ENCODE results near the gene CPNE1. TPM values are rescaled to one million over a fixed set of nuclear protein-coding genes. Genes with fewer than 3 reads are reported as not detected.
A peak's percentile ranks its signal among the peaks of the same experiment; 100 is the strongest.

CPNE1 gene
- total RNA-seq, 6 donors from 2014 or later, result 48.8 to 210 (median 177) TPM

DNA sequence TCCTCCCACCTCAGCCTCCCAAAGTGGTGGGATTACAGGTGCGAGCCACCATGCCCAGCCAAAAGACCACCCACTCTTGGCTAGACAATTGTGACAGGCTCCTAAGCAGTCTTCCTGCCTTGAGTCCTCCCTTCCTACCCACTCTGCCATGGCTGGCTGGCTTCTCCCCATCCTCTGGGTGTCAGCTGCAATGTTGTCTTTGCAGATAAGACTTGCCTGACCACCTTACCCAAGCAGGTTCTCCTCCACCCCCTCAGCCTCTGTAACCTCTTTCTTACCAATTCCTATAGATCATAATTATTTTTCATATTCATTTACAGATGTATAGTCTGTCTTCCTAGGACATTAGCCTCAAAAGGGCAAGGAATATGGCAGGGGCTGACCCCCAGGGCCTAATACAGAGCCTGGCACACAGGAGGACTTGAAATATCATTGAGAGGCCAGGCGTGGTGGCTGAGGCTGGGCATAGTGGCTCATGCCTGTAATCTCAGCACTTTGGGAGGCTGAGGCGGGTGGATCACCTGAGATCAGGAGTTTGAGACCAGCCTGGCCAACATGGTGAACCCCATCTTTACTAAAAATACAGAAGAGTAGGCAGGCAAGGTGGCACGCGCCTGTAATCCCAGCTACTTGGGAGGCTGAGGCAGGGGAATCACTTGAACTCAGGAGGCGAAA, 77.8 kb downstream of the CPNE1 start:
- DNase-seq, result no peak
- WGBS, 2 donors, result 92 to 94% methylated on average over 6 of the region's 6 CpGs

DNA sequence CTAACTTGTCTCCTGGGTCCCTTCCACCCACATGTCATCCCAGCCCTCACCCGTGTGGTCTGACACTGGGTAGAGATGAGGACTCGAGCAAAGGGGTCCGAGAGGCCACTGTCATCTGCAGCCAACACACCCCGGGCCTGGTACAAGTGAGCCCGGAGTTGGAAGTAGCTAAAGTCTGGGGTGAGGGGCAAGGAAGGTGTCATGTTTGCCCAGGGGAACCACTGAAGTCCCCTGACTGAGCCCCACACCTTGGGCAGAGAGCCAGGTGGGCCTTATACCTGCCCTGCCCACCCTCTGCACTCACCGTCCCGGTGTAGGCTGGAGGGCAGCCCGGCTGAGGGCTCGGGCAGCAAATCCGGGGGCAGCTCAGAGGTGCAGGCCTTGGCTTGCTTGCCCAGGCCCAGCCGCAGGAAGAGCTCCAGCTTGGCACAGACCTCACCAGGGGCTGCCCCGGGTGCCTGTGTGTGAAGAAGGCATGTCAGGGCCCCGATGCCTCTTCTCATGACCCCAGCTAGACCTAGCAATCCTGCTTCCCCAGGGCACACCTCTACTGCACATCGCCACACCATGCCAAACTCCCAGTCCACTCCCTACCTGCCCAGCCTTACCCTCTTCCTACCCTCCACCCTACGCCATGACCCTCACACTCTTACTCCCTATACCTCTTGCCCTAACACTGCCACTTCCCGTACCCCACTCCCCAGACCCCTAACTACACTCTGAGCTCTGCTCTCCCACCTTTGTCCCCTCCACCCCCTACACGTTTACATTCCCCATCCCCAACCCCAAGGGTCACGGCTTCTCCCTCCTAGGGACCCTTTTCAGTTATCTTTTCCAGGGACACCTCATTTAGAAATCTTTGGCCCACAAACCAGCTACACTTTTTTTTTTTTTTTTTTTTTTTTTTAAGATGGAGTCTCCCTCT, 80.8 kb downstream of the CPNE1 start:
- Histone ChIP-seq H3K4me1 (no peaks in the 10 kb centered on the region), H3K36me3 (no peaks in the 10 kb centered on the region), H3K27ac (no peak overlapping the region), H3K4me3 (no peak overlapping the region), H3K9me3 (no peaks in the 10 kb centered on the region), H3K27me3 (no peaks in the 10 kb centered on the region)
- peak in 1 of 2 donors; percentile 60 for DNase-seq
- peak; percentile 37 to 47 for ATAC-seq (ENCODE audit: low FRiP score in 2 of 2)
- TF ChIP-seq POLR2A (IDR thresholded peaks at IDR 0.05), result no peak
- TF ChIP-seq EP300 (IDR thresholded peaks at IDR 0.05), result no peak
- TF ChIP-seq, protein P1, sequence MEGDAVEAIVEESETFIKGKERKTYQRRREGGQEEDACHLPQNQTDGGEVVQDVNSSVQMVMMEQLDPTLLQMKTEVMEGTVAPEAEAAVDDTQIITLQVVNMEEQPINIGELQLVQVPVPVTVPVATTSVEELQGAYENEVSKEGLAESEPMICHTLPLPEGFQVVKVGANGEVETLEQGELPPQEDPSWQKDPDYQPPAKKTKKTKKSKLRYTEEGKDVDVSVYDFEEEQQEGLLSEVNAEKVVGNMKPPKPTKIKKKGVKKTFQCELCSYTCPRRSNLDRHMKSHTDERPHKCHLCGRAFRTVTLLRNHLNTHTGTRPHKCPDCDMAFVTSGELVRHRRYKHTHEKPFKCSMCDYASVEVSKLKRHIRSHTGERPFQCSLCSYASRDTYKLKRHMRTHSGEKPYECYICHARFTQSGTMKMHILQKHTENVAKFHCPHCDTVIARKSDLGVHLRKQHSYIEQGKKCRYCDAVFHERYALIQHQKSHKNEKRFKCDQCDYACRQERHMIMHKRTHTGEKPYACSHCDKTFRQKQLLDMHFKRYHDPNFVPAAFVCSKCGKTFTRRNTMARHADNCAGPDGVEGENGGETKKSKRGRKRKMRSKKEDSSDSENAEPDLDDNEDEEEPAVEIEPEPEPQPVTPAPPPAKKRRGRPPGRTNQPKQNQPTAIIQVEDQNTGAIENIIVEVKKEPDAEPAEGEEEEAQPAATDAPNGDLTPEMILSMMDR (IDR thresholded peaks at IDR 0.05), result no peak
- TF ChIP-seq POLR2AphosphoS5 (IDR thresholded peaks at IDR 0.05), result no peak
- WGBS, 2 donors, result 92 to 93% methylated on average over 15 to 18 of the region's 18 CpGs

More for the DNA sequence above, 77.8 kb downstream of the CPNE1 start:
- ATAC-seq (ENCODE audit: low FRiP score in 2 of 2), result no peak
- H3K27me3 ChIP-seq, result no peaks in the 10 kb centered on the region
- H3K4me1 ChIP-seq, result no peaks in the 10 kb centered on the region
- H3K9me3 ChIP-seq, result no peaks in the 10 kb centered on the region
- TF ChIP-seq, protein P1 (IDR thresholded peaks at IDR 0.05), result no peak
- TF ChIP-seq EP300 (IDR thresholded peaks at IDR 0.05), result no peak
- no peak for TF ChIP-seq POLR2AphosphoS5 (IDR thresholded peaks at IDR 0.05)
- no peak for TF ChIP-seq POLR2A (IDR thresholded peaks at IDR 0.05)
- H3K27ac ChIP-seq, result no peak overlapping the region
- H3K4me3 ChIP-seq, result no peak overlapping the region
- no peaks in the 10 kb centered on the region for H3K36me3 ChIP-seq

DNA sequence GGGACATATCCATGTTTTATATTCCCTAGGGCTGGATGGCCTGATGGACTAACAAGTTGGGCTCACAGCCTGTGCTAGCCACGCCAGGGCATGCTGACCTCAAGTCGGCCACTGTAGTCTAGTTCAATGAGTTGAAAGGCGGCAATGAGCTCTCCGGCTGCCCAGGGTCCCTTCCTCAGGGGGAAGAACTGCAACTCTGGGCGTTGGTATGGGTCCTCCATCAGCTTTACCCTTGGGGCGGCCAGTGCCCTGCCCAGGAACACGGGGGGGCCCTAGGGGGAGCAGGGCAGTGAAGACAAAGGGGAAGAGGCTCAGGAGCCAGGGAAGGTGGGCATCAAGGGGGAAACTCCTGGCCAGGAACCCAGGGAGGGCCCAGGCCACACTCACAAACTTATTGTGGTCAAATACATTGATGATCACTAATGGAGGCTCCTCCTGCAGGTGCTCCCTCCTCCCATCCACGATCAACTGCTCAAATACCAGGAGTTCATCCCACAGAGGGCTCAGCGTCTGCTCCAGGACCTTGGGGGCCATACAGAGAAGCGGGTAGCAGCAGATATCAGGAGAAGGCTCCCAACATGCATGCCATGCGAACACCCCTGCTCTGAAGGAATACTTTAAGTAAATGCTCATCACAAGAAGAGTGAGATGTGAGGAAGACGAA, 81.8 kb downstream of the CPNE1 start:
- ATAC-seq (ENCODE audit: low FRiP score in 2 of 2) (no peak), DNase-seq (peak in 1 of 2 donors; percentile 40)
- no peaks in the 10 kb centered on the region for H3K4me1 ChIP-seq
- H3K36me3 ChIP-seq, result no peaks in the 10 kb centered on the region
- 66 to 89% methylated on average over 8 to 12 of the region's 12 CpGs for WGBS, 2 donors
- H3K9me3 ChIP-seq, result no peaks in the 10 kb centered on the region
- no peak for TF ChIP-seq POLR2AphosphoS5 (IDR thresholded peaks at IDR 0.05)
- TF ChIP-seq, protein P1 (IDR thresholded peaks at IDR 0.05), result no peak
- no peak for TF ChIP-seq POLR2A (IDR thresholded peaks at IDR 0.05)
- no peak for TF ChIP-seq EP300 (IDR thresholded peaks at IDR 0.05)
- no peak overlapping the region for H3K27ac ChIP-seq
- no peak overlapping the region for H3K4me3 ChIP-seq
- H3K27me3 ChIP-seq, result no peaks in the 10 kb centered on the region

DNA sequence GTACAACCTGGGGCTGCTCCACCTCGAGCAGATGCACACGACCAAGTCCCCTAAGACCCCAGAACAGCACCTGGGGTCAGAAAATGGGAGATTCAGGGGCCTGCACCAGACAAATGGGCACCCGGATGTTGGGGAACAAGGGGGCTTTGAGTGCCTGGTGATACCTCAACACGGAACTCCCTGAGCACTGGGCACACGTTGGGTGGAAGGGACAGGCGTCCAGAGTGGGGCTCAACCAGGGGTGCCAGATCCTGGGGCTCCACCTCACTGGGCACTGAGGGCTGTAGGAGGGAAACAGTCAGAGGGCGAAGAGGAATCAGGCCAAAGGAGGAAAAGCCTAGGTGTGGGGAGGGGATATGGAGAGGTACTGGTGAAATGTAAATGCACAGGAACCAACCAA, 82.6 kb downstream of the CPNE1 start:
- H3K4me1 ChIP-seq, result no peaks in the 10 kb centered on the region
- H3K4me3 ChIP-seq, result no peak overlapping the region
- no peaks in the 10 kb centered on the region for H3K36me3 ChIP-seq
- TF ChIP-seq EP300 (IDR thresholded peaks at IDR 0.05) (no peak), POLR2AphosphoS5 (IDR thresholded peaks at IDR 0.05) (no peak), POLR2A (IDR thresholded peaks at IDR 0.05) (no peak)
- TF ChIP-seq, protein P1 (IDR thresholded peaks at IDR 0.05), result no peak
- no peaks in the 10 kb centered on the region for H3K9me3 ChIP-seq
- H3K27ac ChIP-seq, result no peak overlapping the region
- H3K27me3 ChIP-seq, result no peaks in the 10 kb centered on the region
- DNase-seq, result no peak
- no peak for ATAC-seq (ENCODE audit: low FRiP score in 2 of 2)
- WGBS, 2 donors, result 90 to 94% methylated on average over 7 of the region's 7 CpGs

Measured in upper lobe of left lung (tissue), 6 donors.